Frontal cortex (tissue), 4 donors: ENCODE data around the gene NUAK2. TPM values are rescaled to one million over a fixed set of nuclear protein-coding genes. Genes with fewer than 3 reads are reported as not detected.

ENCODE experiments used
- DNase-seq, 2 donors: peaks; one replicate each; pipeline ENCODE4 v3.0.0; 2012; ENCODE audit warnings: low spot score in 2 of 2
- FAIRE-seq: peaks from 2 replicates; lab custom pipeline; 2012; peaks lifted over from hg19 to GRCh38; lab: Jason Lieb, UNC
- total RNA-seq: library from RNA; depleted of rRNA; stranded (reverse); fragments of >200 nt; gene quantifications from one replicate; pipeline ENCODE4 v1.2.3, GENCODE V29; 2014
- donor health status: control.
- donor health status: control.
- donor health status: control.

NUAK2 gene
- total RNA-seq, 1 donor from 2014 or later: 0.41 TPM

GRCh38 chr1:205348554-205349487, 27.3 kb upstream of the NUAK2 start:
- no peak for DNase-seq
- no peak for FAIRE-seq

- DNase-seq (no peak), FAIRE-seq (no peak)
Measured at GRCh38 chr1:205346956-205347574, 25.5 kb upstream of the NUAK2 start.

DNA sequence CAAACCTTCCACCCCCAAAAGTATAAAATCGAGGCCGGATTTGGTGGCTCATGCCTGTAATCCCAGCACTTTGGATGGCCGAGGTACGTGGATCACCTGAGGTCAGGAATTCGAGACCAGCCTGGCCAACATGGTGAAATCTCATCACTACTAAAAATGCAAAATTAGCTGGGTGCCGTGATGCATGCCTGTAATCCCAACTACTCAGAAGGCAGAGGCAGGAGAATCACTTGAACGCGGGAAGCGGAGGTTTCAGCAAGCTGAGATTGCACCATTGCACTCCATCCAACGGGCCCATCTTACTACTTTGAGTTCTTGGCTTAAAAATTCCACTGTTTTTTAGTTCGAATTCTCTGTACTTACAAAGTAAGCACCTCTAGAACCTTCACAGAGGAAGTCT, 24.2 kb upstream of the NUAK2 start:
- FAIRE-seq: no peak
- DNase-seq: no peak

GRCh38 chr1:205344066-205344928, 22.8 kb upstream of the NUAK2 start:
- FAIRE-seq (no peak), DNase-seq (peak in 1 of 2 donors; percentile 60)

GRCh38 chr1:205343431-205344065, 22.0 kb upstream of the NUAK2 start:
- FAIRE-seq (no peak), DNase-seq (no peak)

GRCh38 chr1:205342986-205343385, 21.4 kb upstream of the NUAK2 start:
- DNase-seq (no peak), FAIRE-seq (no peak)

DNA sequence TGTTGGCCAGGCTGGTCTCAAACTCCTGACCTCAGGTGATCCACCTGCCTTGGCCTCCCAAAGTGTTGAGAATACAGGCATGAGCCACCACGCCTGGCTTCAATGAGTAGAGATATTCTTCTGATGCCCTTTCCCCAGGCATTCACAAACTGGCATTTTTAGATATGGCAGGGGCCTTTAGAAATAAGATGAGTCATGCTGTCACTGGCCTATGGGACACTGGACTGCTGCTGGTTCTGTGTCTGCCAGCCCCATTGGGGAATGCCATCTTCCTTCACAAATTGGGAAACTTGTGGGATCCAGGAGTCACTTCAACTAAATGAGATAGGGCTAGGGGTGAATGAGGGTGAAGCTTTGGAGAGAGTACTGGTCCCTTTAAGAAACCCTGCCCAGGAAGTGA, 19.1 kb upstream of the NUAK2 start:
- no peak for FAIRE-seq

DNA sequence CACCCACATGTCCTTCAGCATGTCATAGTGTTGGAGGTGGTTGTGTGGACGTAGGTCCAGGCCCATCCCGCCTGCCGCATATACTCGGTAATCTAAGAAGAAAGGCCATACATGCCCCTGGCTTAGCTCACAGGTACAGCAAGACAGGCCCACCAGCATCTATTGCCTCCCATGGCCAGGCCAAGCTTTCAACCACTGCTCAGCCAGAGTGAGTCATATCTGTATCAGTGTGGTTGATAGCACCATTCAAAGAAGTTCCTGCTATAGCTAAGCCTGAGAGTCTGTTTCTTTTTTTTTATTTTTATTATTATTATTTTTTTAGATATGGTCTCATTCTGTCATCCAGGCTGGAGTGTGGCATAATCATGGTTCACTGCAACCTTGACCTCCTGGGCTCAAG, 18.2 kb upstream of the NUAK2 start:
- FAIRE-seq (no peak), DNase-seq (no peak)

More for the DNA sequence above, 19.1 kb upstream of the NUAK2 start:
- no peak for DNase-seq

- FAIRE-seq (no peak), DNase-seq (no peak)
Measured at GRCh38 chr1:205339197-205339702, 17.7 kb upstream of the NUAK2 start.

DNA sequence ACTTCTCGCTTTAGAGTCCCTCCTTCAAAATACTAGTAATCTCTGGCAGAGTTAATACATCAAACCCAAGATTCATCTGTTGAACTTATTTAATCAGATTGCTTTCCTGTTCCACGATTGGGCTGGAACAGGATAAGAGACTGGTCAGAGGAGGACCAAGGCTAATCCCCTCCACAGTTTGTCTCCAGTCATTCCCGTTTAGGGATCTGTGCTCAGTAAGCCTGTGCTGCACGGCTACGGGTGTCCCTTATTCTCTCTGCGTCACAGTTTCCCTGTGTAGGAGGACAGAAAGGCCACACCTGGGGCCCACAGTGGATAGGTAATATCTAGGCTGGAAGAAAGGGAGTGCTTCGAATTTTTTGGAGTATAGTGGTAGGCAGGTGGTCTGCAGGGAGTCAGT, 16.5 kb upstream of the NUAK2 start:
- FAIRE-seq (no peak), DNase-seq (no peak)

DNA sequence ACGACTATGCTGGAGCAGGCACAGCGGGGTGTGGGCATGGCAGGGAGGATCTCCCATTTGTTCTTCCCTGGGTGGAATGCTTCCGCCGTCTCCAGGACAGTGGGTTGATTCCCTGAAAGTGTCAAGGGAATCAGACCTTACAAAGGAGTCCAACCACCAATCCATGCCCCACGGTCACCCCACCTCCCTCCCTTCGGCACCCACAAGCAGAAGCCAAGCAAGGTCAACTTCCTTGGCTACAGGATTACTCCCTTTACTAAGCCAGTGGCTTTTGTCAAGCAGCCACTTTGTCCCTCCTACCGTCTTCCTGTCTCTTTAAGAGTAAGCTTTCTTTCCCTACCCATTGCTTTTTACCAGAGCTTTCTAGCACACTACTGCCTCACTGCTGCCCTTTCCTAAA, 15.9 kb upstream of the NUAK2 start:
- FAIRE-seq: no peak

GRCh38 chr1:205335692-205336091, 14.1 kb upstream of the NUAK2 start:
- DNase-seq (peak; percentile 65 to 85), FAIRE-seq (no peak)

More for the DNA sequence above, 15.9 kb upstream of the NUAK2 start:
- no peak for DNase-seq

GRCh38 chr1:205332015-205332791, 10.7 kb upstream of the NUAK2 start:
- FAIRE-seq (no peak), DNase-seq (no peak)

DNA sequence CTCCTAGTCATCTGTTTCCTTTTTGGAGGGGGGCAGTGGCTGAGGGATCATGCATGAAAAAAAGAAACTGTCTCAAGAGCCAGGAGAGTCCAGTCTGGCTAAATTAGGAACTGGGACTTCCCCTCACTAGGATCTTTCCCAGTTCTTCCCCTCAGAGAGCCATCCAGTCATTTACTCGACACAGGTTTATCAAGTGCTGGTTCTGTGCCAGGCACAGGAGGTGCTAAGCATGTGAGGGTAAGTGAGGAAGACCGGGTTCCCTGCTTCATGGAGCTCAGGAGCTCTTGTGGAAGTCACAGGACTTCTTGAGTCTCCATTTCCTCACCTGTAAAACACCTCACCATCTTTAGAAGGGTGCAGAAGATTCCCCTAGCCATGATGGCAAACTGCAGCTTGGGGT, 8.6 kb upstream of the NUAK2 start:
- FAIRE-seq (no peak), DNase-seq (no peak)

- DNase-seq: no peak
- FAIRE-seq: no peak
Measured at GRCh38 chr1:205329719-205330118, 8.2 kb upstream of the NUAK2 start.

GRCh38 chr1:205328476-205328875, 6.9 kb upstream of the NUAK2 start:
- DNase-seq (no peak), FAIRE-seq (no peak)

DNA sequence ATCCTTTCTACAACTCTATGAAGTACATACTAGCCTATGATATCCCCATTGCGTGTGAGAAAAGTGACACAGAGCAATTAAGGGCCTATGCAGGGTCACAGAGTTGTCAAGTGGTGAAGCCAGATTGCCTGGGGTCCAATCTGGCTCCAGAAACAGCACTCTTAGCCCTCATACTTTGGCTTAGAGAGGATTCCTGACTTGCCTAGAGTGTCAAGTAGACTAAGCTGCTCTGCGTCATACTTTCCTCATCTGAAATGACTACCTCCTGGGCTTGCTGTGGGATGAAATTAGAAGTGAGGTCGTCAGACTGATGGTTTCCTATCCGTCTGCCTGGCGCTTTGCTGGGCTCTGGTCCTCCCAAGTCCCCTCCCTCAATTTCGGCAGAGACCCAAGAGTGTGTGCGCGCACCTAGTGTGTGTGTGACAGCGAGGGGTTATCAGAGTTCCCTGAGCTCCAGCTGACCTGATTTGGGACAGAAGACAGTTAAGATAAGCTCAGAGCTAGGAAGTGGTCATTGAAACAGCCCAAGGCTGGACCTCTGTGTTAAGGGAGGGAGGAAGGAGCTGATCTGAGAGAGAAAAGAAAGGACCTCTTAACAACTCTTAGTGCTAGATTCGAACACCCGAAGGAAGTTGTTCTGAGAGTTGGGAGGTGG, 5.4 kb upstream of the NUAK2 start:
- FAIRE-seq: no peak
- DNase-seq: no peak

GRCh38 chr1:205325334-205325884, 3.9 kb upstream of the NUAK2 start:
- no peak for FAIRE-seq
- DNase-seq: peak; percentile 60 to 68
